Endothelial cell of hepatic sinusoid (primary cell): ENCODE data around the gene KRT4.

Experiments
- in situ Hi-C: cut with HindIII; loops from 2 replicates; pipeline ENCODE4 v1.10.0; 2017; ENCODE audit warnings: low sequenced_read_pairs

Gene KRT4

GRCh38 chr12:52811191-52812072 lies 2.5 kb downstream of the KRT4 start:
- in situ Hi-C loops, result no loop called here

GRCh38 chr12:52810554-52810953 lies 3.4 kb downstream of the KRT4 start:
- in situ Hi-C loops, result no loop called here

- in situ Hi-C loops, result no loop called here
These were observed 4.8 kb downstream of the KRT4 start for GRCh38 chr12:52809166-52809565.

- in situ Hi-C loops, result no loop called here
These were observed 5.2 kb downstream of the KRT4 start for GRCh38 chr12:52808573-52809160.

GRCh38 chr12:52807544-52808470 lies 6.1 kb downstream of the KRT4 start:
- in situ Hi-C loops, result no loop called here

GRCh38 chr12:52806821-52807543 lies 6.9 kb downstream of the KRT4 start:
- in situ Hi-C loops, result no loop called here

GRCh38 chr12:52806169-52806811 lies 7.6 kb downstream of the KRT4 start:
- in situ Hi-C loops, result no loop called here

- in situ Hi-C loops, result no loop called here
These were observed 8.2 kb downstream of the KRT4 start for GRCh38 chr12:52805739-52806138.

- in situ Hi-C loops, result no loop called here
These were observed 8.9 kb downstream of the KRT4 start for GRCh38 chr12:52805000-52805399.

- in situ Hi-C loops, result no loop called here
These were observed 11.5 kb downstream of the KRT4 start for GRCh38 chr12:52802442-52802841.

- in situ Hi-C loops, result no loop called here
These were observed 12.1 kb downstream of the KRT4 start for GRCh38 chr12:52801773-52802172.

- in situ Hi-C loops, result no loop called here
These were observed 13.5 kb downstream of the KRT4 start for GRCh38 chr12:52800259-52800917.

- in situ Hi-C loops, result loop anchor here (5.0 kb wide), 1 partner anchor 82 kb away; no protein-coding TSS in a partner anchor
These were observed 14.3 kb downstream of the KRT4 start for GRCh38 chr12:52799505-52800211.

- in situ Hi-C loops, result loop anchor here (5.0 kb wide), 1 partner anchor 82 kb away; no protein-coding TSS in a partner anchor
These were observed 15.0 kb downstream of the KRT4 start for GRCh38 chr12:52798671-52799504.

GRCh38 chr12:52798003-52798670 lies 15.8 kb downstream of the KRT4 start:
- in situ Hi-C loops, result loop anchor here (5.0 kb wide), 1 partner anchor 81 kb away; no protein-coding TSS in a partner anchor

GRCh38 chr12:52797529-52797894 lies 16.4 kb downstream of the KRT4 start:
- in situ Hi-C loops, result loop anchor here (5.0 kb wide), 1 partner anchor 80 kb away; no protein-coding TSS in a partner anchor

- in situ Hi-C loops, result loop anchor here (5.0 kb wide), 1 partner anchor 80 kb away; no protein-coding TSS in a partner anchor
These were observed 16.9 kb downstream of the KRT4 start for GRCh38 chr12:52796839-52797528.
